Fibroblast of mammary gland (primary cell): ENCODE measurements around the gene MAPKBP1.

ENCODE experiments used
- DNase-seq: peaks from one replicate; pipeline ENCODE4 v3.0.0-alpha.2; 2010; ENCODE audit warnings: low read depth
- H3K4me3 ChIP-seq: 2 replicates; pipeline ENCODE4 v1.5.1; 2011; ENCODE audit warnings: low read depth, mild to moderate bottlenecking, low read length, moderate library complexity; ENCODE audit not compliant: control insufficient read depth
- CTCF ChIP-seq: conservative IDR thresholded peaks from 2 replicates; pipeline ENCODE4 v1.5.1; 2011; ENCODE audit warnings: low read depth, low read length, inconsistent platforms; ENCODE audit not compliant: control insufficient read depth, insufficient read depth

MAPKBP1 gene

GRCh38 chr15:41805711-41806110 lies 31.4 kb downstream of the MAPKBP1 start:
- no peak for TF ChIP-seq CTCF
- H3K4me3 ChIP-seq = no peak overlapping the region
- no peak for DNase-seq

GRCh38 chr15:41806291-41807181 lies 32.3 kb downstream of the MAPKBP1 start:
- TF ChIP-seq CTCF = no peak
- DNase-seq = no peak
- no peak overlapping the region for H3K4me3 ChIP-seq

GRCh38 chr15:41809121-41809520 lies 34.8 kb downstream of the MAPKBP1 start:
- no peak overlapping the region for H3K4me3 ChIP-seq
- peak; percentile 39 for DNase-seq
- TF ChIP-seq CTCF = no peak

GRCh38 chr15:41809526-41810220 lies 35.4 kb downstream of the MAPKBP1 start:
- TF ChIP-seq CTCF = no peak
- no peak for DNase-seq
- no peak overlapping the region for H3K4me3 ChIP-seq

GRCh38 chr15:41810651-41811431 lies 36.6 kb downstream of the MAPKBP1 start:
- H3K4me3 ChIP-seq = no peak overlapping the region
- DNase-seq = no peak
- no peak for TF ChIP-seq CTCF

- peak; percentile 83 for DNase-seq
- H3K4me3 ChIP-seq = no peak overlapping the region
- peak; percentile 87 for TF ChIP-seq CTCF
Measured at GRCh38 chr15:41811432-41812195, 37.3 kb downstream of the MAPKBP1 start.
